Stimulated activated CD8-positive, alpha-beta memory T cell treated with anti-CD3 and anti-CD28 coated beads, Interleukin-7, amount 100 ng/mL, for 48 hours (primary cell): Measurements from ENCODE around the gene CATSPERZ.

Experiments used
- DNase-seq, 2 donors: peaks; one replicate each; pipeline ENCODE4 v3.0.0-alpha.2; 2020; ENCODE audit warnings: low read depth in 1 of 2; ENCODE audit errors: extremely low read depth in 1 of 2

CATSPERZ gene

GRCh38 chr11:64352995-64353714 lies 53.0 kb downstream of the CATSPERZ start:
- DNase-seq: no peak

- DNase-seq: no peak
These were observed 53.8 kb downstream of the CATSPERZ start for GRCh38 chr11:64353715-64354506.
